NOMO-1 treated with dmso at 0.1 percent for 144 hours (cell line): ENCODE measurements around the gene RHEB.

Experiments used
- DNase-seq: peaks from one replicate; lab custom pipeline; 2025; ENCODE audit not compliant: unreplicated experiment; lab: John Stamatoyannopoulos, UW

The RHEB gene

GRCh38 chr7:151451626-151452571 is 67.8 kb downstream of the RHEB start:
- no peak for DNase-seq

- no peak for DNase-seq
Measured at GRCh38 chr7:151451156-151451555, 68.5 kb downstream of the RHEB start.

GRCh38 chr7:151449990-151450389 is 69.7 kb downstream of the RHEB start:
- no peak for DNase-seq

GRCh38 chr7:151448261-151449252 is 71.1 kb downstream of the RHEB start:
- peak; percentile 11 for DNase-seq

- no peak for DNase-seq
Measured at GRCh38 chr7:151447901-151448260, 71.8 kb downstream of the RHEB start.

GRCh38 chr7:151447312-151447711 is 72.4 kb downstream of the RHEB start:
- no peak for DNase-seq

GRCh38 chr7:151446412-151446811 is 73.3 kb downstream of the RHEB start:
- DNase-seq = no peak

- DNase-seq = no peak
Measured at GRCh38 chr7:151444632-151445031, 75.1 kb downstream of the RHEB start.

GRCh38 chr7:151442776-151443496 is 76.8 kb downstream of the RHEB start:
- no peak for DNase-seq

- no peak for DNase-seq
Measured at GRCh38 chr7:151440799-151441445, 78.8 kb downstream of the RHEB start.

GRCh38 chr7:151439855-151440798 is 79.6 kb downstream of the RHEB start, which contains the start of gene CRYGN:
Gene CRYGN, minus strand, starts transcription at chr7:151440141. Its CDS starts 224 bp downstream, at chr7:151439917.
- DNase-seq = no peak

GRCh38 chr7:151438864-151439601 is 80.7 kb downstream of the RHEB start:
- no peak for DNase-seq

GRCh38 chr7:151437866-151438516 is 81.7 kb downstream of the RHEB start:
- DNase-seq = no peak

- DNase-seq = no peak
Measured at GRCh38 chr7:151437159-151437553, 82.5 kb downstream of the RHEB start.

GRCh38 chr7:151436446-151437158 is 83.1 kb downstream of the RHEB start:
- DNase-seq = no peak

GRCh38 chr7:151435971-151436370 is 83.7 kb downstream of the RHEB start:
- no peak for DNase-seq

GRCh38 chr7:151435103-151435916 is 84.4 kb downstream of the RHEB start:
- no peak for DNase-seq
